Left lung (tissue), 10 donors: ENCODE results near the gene DNAJC4. TPM values are rescaled to one million over a fixed set of nuclear protein-coding genes. Genes with fewer than 3 reads are reported as not detected.
"Not testable (repeated sequence)": the region's sequence is repeated elsewhere in the genome, so short reads cannot be mapped to it uniquely, and the experiment has no call there.

Experiments
- ATAC-seq: fragments of 200-7000 bp; cut with Tn5 transposase; one replicate; pipeline ENCODE4 v1.9.1; 2020; ENCODE audit warnings: moderate library complexity
- DNase-seq, 4 donors: peaks; one replicate each; pipeline ENCODE4 v3.0.0-alpha.2; 2013 to 2020
- H3K27ac ChIP-seq, 2 donors: fragments of 200-600 bp; sonication (generic) in 1 of 2; one replicate each; pipeline versions ENCODE4 v1.5.0 to v1.8.0; 2020 to 2021
- H3K27me3 ChIP-seq, 2 donors: fragments of 200-600 bp; sonication (generic) in 1 of 2; one replicate each; pipeline versions ENCODE4 v1.5.0 to v1.8.0; 2020 to 2021
- H3K36me3 ChIP-seq, 2 donors: fragments of 200-600 bp; sonication (generic) in 1 of 2; one replicate each; pipeline versions ENCODE4 v1.5.0 to v1.8.0; 2020 to 2021
- H3K4me1 ChIP-seq, 2 donors: fragments of 200-600 bp; one replicate each; pipeline ENCODE4 v1.8.0; 2021
- H3K4me3 ChIP-seq, 2 donors: fragments of 200-600 bp; sonication (generic) in 1 of 2; one replicate each; pipeline versions ENCODE4 v1.5.0 to v1.8.0; 2020 to 2021; ENCODE audit warnings: mild to moderate bottlenecking in 1 of 2
- H3K9me3 ChIP-seq, 2 donors: fragments of 200-600 bp; sonication (generic) in 1 of 2; one replicate each; pipeline versions ENCODE4 v1.5.0 to v1.8.0; 2020 to 2021
- CTCF ChIP-seq, 2 donors: fragments of 200-600 bp; sonication (generic) in 1 of 2; IDR thresholded peaks; one replicate each; pipeline versions ENCODE4 v1.5.0 to v1.8.0; 2021; ENCODE audit warnings: antibody characterized with exemption in 2 of 2
- intact Hi-C, 2 donors: fragments of 100-400 bp; cut with DNase I; formaldehyde crosslinking; loops; one replicate each; pipeline versions ENCODE4 v1.11.2 to v1.14.2; 2022
- polyA plus RNA-seq, 6 donors: library from polyadenylated mRNA; unstranded; fragments of 120-200 nt; gene quantifications; one replicate each; pipeline ENCODE4 v1.2.1, GENCODE V29; 2013; ENCODE audit not compliant: insufficient read length in 6 of 6
- total RNA-seq, 2 donors: library from RNA; stranded (reverse); fragmentation: NEBNext Ultra II Directional; extraction: Animal tissue kit (Norgen Biotek cat#: 25700); gene quantifications; one replicate each; pipeline ENCODE4 v1.2.1, GENCODE V29; 2021
- donor health status: DM: no; HTN: yes; CAD: no.
- donor health status: DM: no; HTN: no; CAD: no.

Gene DNAJC4
- total and polyA plus RNA-seq, 8 donors: 26.0 to 83.9 (median 68.7) TPM

- ATAC-seq (no peak), DNase-seq (peak in 1 of 4 donors; percentile 80)
- Histone ChIP-seq H3K4me3 (peak overlapping the region; percentile 72 to 77), H3K9me3 (no peaks in the 10 kb centered on the region), H3K27ac (peak overlapping the region; percentile 68 to 71), H3K4me1 (peaks cover 14 to 58% of the 10 kb centered on the region in 2 donors), H3K36me3 (peaks cover 0 to 20% of the 10 kb centered on the region in 2 donors), H3K27me3 (no peaks in the 10 kb centered on the region)
- intact Hi-C loops: no loop called here
- no peak for TF ChIP-seq CTCF (IDR thresholded peaks at IDR 0.05)
Measured at GRCh38 chr11:64245401-64245796, 15.1 kb downstream of the DNAJC4 start.

- no peaks in the 10 kb centered on the region for H3K9me3 ChIP-seq
- DNase-seq (peak in 3 of 4 donors; percentile 51 to 89 (median 83)), ATAC-seq (peak; percentile 3)
- peaks cover 18 to 62% of the 10 kb centered on the region in 2 donors for H3K4me1 ChIP-seq
- no peaks in the 10 kb centered on the region for H3K27me3 ChIP-seq
- H3K36me3 ChIP-seq: peaks cover 0 to 20% of the 10 kb centered on the region in 2 donors
- peak overlapping the region; percentile 68 to 71 for H3K27ac ChIP-seq
- intact Hi-C loops: no loop called here
- peak overlapping the region; percentile 72 to 77 for H3K4me3 ChIP-seq
- no peak for TF ChIP-seq CTCF (IDR thresholded peaks at IDR 0.05)
Measured at GRCh38 chr11:64245797-64246620, 15.7 kb downstream of the DNAJC4 start.

- H3K9me3 ChIP-seq, intact Hi-C loops, DNase-seq, ATAC-seq, H3K27me3 ChIP-seq: not testable (repeated sequence)
- Histone ChIP-seq H3K4me1 (peaks cover 18 to 64% of the 10 kb centered on the region in 2 donors), H3K4me3 (peak overlapping the region; percentile 72 to 77), H3K27ac (peak overlapping the region in 1 of 2 donors; percentile 71), H3K36me3 (peaks cover 0 to 20% of the 10 kb centered on the region in 2 donors)
Measured at GRCh38 chr11:64246621-64246870, 16.2 kb downstream of the DNAJC4 start.

- Histone ChIP-seq H3K9me3 (no peaks in the 10 kb centered on the region), H3K4me1 (peaks cover 18 to 64% of the 10 kb centered on the region in 2 donors), H3K36me3 (peaks cover 0 to 20% of the 10 kb centered on the region in 2 donors), H3K27me3 (no peaks in the 10 kb centered on the region), H3K27ac (peak within 1 kb of the TSS; percentile 84 to 90), H3K4me3 (peak within 1 kb of the TSS; percentile 72 to 77)
- intact Hi-C loops: no loop called here
- TF ChIP-seq CTCF (IDR thresholded peaks at IDR 0.05): no peak
- ATAC-seq: peak; percentile 78
- peak; percentile 77 to 96 (median 90) for DNase-seq
Measured at GRCh38 chr11:64246871-64247728, 16.8 kb downstream of the DNAJC4 start, which contains the start of gene PPP1R14B. TSS of gene PPP1R14B (minus strand) at chr11:64246943. CDS start at chr11:64246673, 270 bp downstream.

- no peaks in the 10 kb centered on the region for H3K9me3 ChIP-seq
- H3K27me3 ChIP-seq: no peaks in the 10 kb centered on the region
- ATAC-seq: peak; percentile 0
- H3K27ac ChIP-seq: peak overlapping the region; percentile 84 to 90
- peak overlapping the region; percentile 56 to 77 for H3K4me3 ChIP-seq
- H3K4me1 ChIP-seq: peaks cover 16 to 64% of the 10 kb centered on the region in 2 donors
- peaks cover 0 to 15% of the 10 kb centered on the region in 2 donors for H3K36me3 ChIP-seq
- intact Hi-C loops: no loop called here
- DNase-seq: no peak
- no peak for TF ChIP-seq CTCF (IDR thresholded peaks at IDR 0.05)
Measured at GRCh38 chr11:64247729-64248531, 17.6 kb downstream of the DNAJC4 start.
